ENCODE measurements around the gene JADE2. TPM values are rescaled to one million over a fixed set of nuclear protein-coding genes. Genes with fewer than 3 reads are reported as not detected.

JADE2 gene
- total RNA-seq, 1 donor from 2014 or later = 3.0 TPM

DNA sequence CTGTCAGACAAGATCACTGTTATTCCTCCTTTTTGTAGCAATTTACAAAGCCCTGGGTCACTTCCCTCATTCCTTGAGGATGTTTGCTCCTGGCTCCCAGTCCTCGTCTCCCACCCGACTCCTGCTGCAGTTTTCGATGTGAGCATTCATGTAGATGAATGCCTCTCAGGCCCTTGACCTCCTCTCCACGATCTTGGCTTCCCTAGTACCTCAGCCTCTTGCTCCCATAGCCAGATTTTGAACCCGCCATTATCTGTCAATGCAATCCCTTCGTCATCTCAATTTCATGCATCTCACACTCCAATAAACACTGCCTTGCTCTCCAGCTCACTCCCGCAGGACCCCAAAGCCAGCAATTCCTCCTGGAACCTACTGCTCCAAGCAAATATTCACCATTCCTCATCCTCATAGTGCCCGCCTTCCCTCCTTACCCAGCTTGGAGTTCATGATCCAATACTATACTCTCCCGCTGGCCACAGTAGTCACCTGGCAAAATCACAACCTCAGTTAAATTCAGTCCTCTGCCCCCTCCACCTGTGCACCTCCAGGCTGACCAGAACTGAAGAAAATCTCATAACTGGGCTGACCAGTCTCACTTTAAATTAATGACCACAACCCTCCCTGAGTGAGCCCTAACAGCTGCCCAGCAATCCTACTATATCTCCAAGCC lies 35.1 kb upstream of the JADE2 start:
- no peaks in the 10 kb centered on the region for H3K4me1 Mint-ChIP-seq (ENCODE audit: unreplicated experiment)

DNA sequence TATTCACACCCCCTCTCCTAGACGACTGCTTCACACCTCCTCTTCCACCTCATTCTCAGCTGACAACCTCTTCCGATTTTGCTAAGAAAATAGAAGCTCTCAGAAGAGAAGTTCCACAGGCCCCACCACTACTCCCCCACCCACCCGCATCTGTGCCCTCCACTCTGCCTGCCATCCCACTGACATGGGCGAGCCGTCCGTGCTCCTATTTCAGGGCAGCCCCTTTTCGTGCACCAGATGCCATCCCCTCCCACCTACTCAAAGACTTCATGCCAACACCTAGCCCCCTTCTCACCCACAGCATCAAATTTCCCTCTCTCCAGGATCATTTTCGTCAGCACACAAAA lies 34.6 kb upstream of the JADE2 start:
- no peak for DNase-seq (ENCODE audit: low spot score)
- Mint-ChIP-seq H3K4me3 (ENCODE audit: unreplicated experiment) (no peak overlapping the region), H3K9me3 (ENCODE audit: unreplicated experiment) (no peaks in the 10 kb centered on the region), H3K27ac (ENCODE audit: unreplicated experiment) (no peak overlapping the region), H3K4me1 (ENCODE audit: unreplicated experiment) (no peaks in the 10 kb centered on the region), H3K27me3 (ENCODE audit: unreplicated experiment) (no peaks in the 10 kb centered on the region), H3K36me3 (ENCODE audit: low read depth, unreplicated experiment) (no peaks in the 10 kb centered on the region)
- TF ChIP-seq, protein P1, sequence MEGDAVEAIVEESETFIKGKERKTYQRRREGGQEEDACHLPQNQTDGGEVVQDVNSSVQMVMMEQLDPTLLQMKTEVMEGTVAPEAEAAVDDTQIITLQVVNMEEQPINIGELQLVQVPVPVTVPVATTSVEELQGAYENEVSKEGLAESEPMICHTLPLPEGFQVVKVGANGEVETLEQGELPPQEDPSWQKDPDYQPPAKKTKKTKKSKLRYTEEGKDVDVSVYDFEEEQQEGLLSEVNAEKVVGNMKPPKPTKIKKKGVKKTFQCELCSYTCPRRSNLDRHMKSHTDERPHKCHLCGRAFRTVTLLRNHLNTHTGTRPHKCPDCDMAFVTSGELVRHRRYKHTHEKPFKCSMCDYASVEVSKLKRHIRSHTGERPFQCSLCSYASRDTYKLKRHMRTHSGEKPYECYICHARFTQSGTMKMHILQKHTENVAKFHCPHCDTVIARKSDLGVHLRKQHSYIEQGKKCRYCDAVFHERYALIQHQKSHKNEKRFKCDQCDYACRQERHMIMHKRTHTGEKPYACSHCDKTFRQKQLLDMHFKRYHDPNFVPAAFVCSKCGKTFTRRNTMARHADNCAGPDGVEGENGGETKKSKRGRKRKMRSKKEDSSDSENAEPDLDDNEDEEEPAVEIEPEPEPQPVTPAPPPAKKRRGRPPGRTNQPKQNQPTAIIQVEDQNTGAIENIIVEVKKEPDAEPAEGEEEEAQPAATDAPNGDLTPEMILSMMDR (IDR thresholded peaks at IDR 0.05; ENCODE audit: unreplicated experiment) = no peak

More for the DNA sequence above, 35.1 kb upstream of the JADE2 start:
- DNase-seq (ENCODE audit: low spot score) = no peak
- TF ChIP-seq, protein P1 (IDR thresholded peaks at IDR 0.05; ENCODE audit: unreplicated experiment) = no peak
- no peaks in the 10 kb centered on the region for H3K36me3 Mint-ChIP-seq (ENCODE audit: low read depth, unreplicated experiment)
- H3K27me3 Mint-ChIP-seq (ENCODE audit: unreplicated experiment) = no peaks in the 10 kb centered on the region
- no peak overlapping the region for H3K4me3 Mint-ChIP-seq (ENCODE audit: unreplicated experiment)
- no peak overlapping the region for H3K27ac Mint-ChIP-seq (ENCODE audit: unreplicated experiment)
- H3K9me3 Mint-ChIP-seq (ENCODE audit: unreplicated experiment) = no peaks in the 10 kb centered on the region

- DNase-seq (ENCODE audit: low spot score) = no peak
Measured at GRCh38 chr5:134491841-134492442, 33.5 kb upstream of the JADE2 start.

GRCh38 chr5:134492568-134492967 lies 32.9 kb upstream of the JADE2 start:
- Mint-ChIP-seq H3K9me3 (ENCODE audit: unreplicated experiment) (no peaks in the 10 kb centered on the region), H3K4me3 (ENCODE audit: unreplicated experiment) (no peak overlapping the region), H3K27ac (ENCODE audit: unreplicated experiment) (no peak overlapping the region), H3K4me1 (ENCODE audit: unreplicated experiment) (no peaks in the 10 kb centered on the region), H3K27me3 (ENCODE audit: unreplicated experiment) (no peaks in the 10 kb centered on the region), H3K36me3 (ENCODE audit: low read depth, unreplicated experiment) (no peaks in the 10 kb centered on the region)
- DNase-seq (ENCODE audit: low spot score) = no peak
- TF ChIP-seq, protein P1 (IDR thresholded peaks at IDR 0.05; ENCODE audit: unreplicated experiment) = no peak

More at GRCh38 chr5:134491841-134492442, 33.5 kb upstream of the JADE2 start:
- no peaks in the 10 kb centered on the region for H3K27me3 Mint-ChIP-seq (ENCODE audit: unreplicated experiment)
- no peaks in the 10 kb centered on the region for H3K4me1 Mint-ChIP-seq (ENCODE audit: unreplicated experiment)
- TF ChIP-seq, protein P1 (IDR thresholded peaks at IDR 0.05; ENCODE audit: unreplicated experiment) = no peak
- no peak overlapping the region for H3K4me3 Mint-ChIP-seq (ENCODE audit: unreplicated experiment)
- no peaks in the 10 kb centered on the region for H3K9me3 Mint-ChIP-seq (ENCODE audit: unreplicated experiment)
- no peak overlapping the region for H3K27ac Mint-ChIP-seq (ENCODE audit: unreplicated experiment)
- no peaks in the 10 kb centered on the region for H3K36me3 Mint-ChIP-seq (ENCODE audit: low read depth, unreplicated experiment)

- Mint-ChIP-seq H3K4me3 (ENCODE audit: unreplicated experiment) (no peak overlapping the region), H3K27ac (ENCODE audit: unreplicated experiment) (no peak overlapping the region), H3K9me3 (ENCODE audit: unreplicated experiment) (no peaks in the 10 kb centered on the region), H3K36me3 (ENCODE audit: low read depth, unreplicated experiment) (no peaks in the 10 kb centered on the region), H3K27me3 (ENCODE audit: unreplicated experiment) (no peaks in the 10 kb centered on the region), H3K4me1 (ENCODE audit: unreplicated experiment) (peaks cover 3% of the 10 kb centered on the region)
- DNase-seq (ENCODE audit: low spot score) = no peak
- TF ChIP-seq, protein P1 (IDR thresholded peaks at IDR 0.05; ENCODE audit: unreplicated experiment) = no peak
Measured at GRCh38 chr5:134493461-134494055, 31.9 kb upstream of the JADE2 start.

All from endothelial cell (in vitro differentiated cells).